SK-N-SH (cell line): ENCODE results near the gene VSTM1. TPM values are rescaled to one million over a fixed set of nuclear protein-coding genes. Genes with fewer than 3 reads are reported as not detected.

ENCODE experiments used
- CTCF ChIA-PET: fragments of 300-600, 350-600 bp; formaldehyde crosslinking; extraction: SDS; loops from one replicate; lab custom pipeline; 2021; lab: Yijun Ruan, JAX
- POLR2A ChIA-PET: fragments of 350-600 bp; sonication (Branson Sonifier 250); formaldehyde crosslinking; extraction: SDS; loops from one replicate; lab custom pipeline; 2020; ENCODE audit warnings: antibody characterized with exemption, inconsistent platforms; lab: Yijun Ruan, JAX
- DNase-seq: peaks from one replicate; pipeline ENCODE4 v3.0.0; 2012
- H2AFZ ChIP-seq: fragments of 200-600 bp; sonication (generic); 2 replicates; pipeline ENCODE4 v1.8.1; 2016; ENCODE audit warnings: antibody characterized with exemption, mild to moderate bottlenecking, low read depth
- H3F3A ChIP-seq: fragments of 200-600 bp; sonication (generic); replicated peaks from 2 replicates; pipeline ENCODE3; 2016; ENCODE audit warnings: antibody characterized with exemption, mild to moderate bottlenecking; ENCODE audit not compliant: insufficient read depth
- H3K27ac ChIP-seq, 2 experiments: fragments of 200-500 bp in 1 of 2; fragments of 200-600 bp in 1 of 2; sonication (Bioruptor generic) in 1 of 2; sonication (generic), shearing (Covaris generic) in 1 of 2; 2 replicates each; pipeline versions ENCODE4 v1.5.1 to v1.6.1; 2014 to 2016; ENCODE audit warnings: low read depth in 2 of 2, inconsistent platforms in 1 of 2, low read length in 1 of 2, mild to moderate bottlenecking in 1 of 2, mixed read lengths in 1 of 2
- H3K27me3 ChIP-seq: fragments of 200-600 bp; sonication (generic), shearing (Covaris generic); 2 replicates; pipeline ENCODE4 v1.6.1; 2016; ENCODE audit warnings: mixed run types; ENCODE audit not compliant: insufficient read depth
- H3K36me3 ChIP-seq, 2 experiments: fragments of 200-500 bp in 1 of 2; fragments of 200-600 bp in 1 of 2; sonication (Bioruptor generic) in 1 of 2; sonication (generic) in 1 of 2; replicated peaks in 1 of 2; 2 replicates each; pipeline versions ENCODE3 to v1.5.1; 2014 to 2016; ENCODE audit warnings: low read length in 1 of 2, mild to moderate bottlenecking in 1 of 2; ENCODE audit not compliant: insufficient read depth in 2 of 2, control insufficient read depth in 1 of 2
- H3K4me1 ChIP-seq, 2 experiments: fragments of 200-500 bp in 1 of 2; fragments of 200-600 bp in 1 of 2; sonication (Bioruptor generic) in 1 of 2; sonication (generic), shearing (Covaris generic) in 1 of 2; 2 replicates each; pipeline versions ENCODE4 v1.5.1 to v1.6.1; 2014 to 2016; ENCODE audit warnings: low read depth in 1 of 2, low read length in 1 of 2, mixed run types in 1 of 2; ENCODE audit not compliant: insufficient read depth in 2 of 2, control insufficient read depth in 1 of 2
- H3K4me2 ChIP-seq: fragments of 200-600 bp; sonication (generic), shearing (Covaris generic); 2 replicates; pipeline ENCODE4 v1.6.1; 2017; ENCODE audit warnings: mixed run types
- H3K4me3 ChIP-seq, 2 experiments: fragments of 200-500 bp in 1 of 2; fragments of 200-600 bp in 1 of 2; sonication (Bioruptor generic) in 1 of 2; sonication (generic), shearing (Covaris generic) in 1 of 2; 2 replicates each; pipeline versions ENCODE4 v1.5.1 to v1.8.1; 2014 to 2016; ENCODE audit warnings: low read depth in 2 of 2, inconsistent platforms in 1 of 2, low read length in 1 of 2, mild to moderate bottlenecking in 1 of 2, mixed read lengths in 1 of 2, moderate library complexity in 1 of 2
- H3K79me2 ChIP-seq: fragments of 200-600 bp; sonication (generic); 2 replicates; pipeline ENCODE4 v1.8.1; 2017; ENCODE audit warnings: mild to moderate bottlenecking; ENCODE audit not compliant: insufficient read depth
- H3K9ac ChIP-seq: fragments of 200-600 bp; sonication (generic); 2 replicates; pipeline ENCODE4 v1.6.1; 2017; ENCODE audit warnings: mixed run types
- H3K9me2 ChIP-seq: fragments of 200-600 bp; sonication (generic); 2 replicates; pipeline ENCODE4 v1.6.1; 2017; ENCODE audit warnings: mixed run types
- H3K9me3 ChIP-seq: fragments of 200-600 bp; sonication (generic); 2 replicates; pipeline ENCODE4 v1.6.1; 2017; ENCODE audit warnings: mixed run types, mild to moderate bottlenecking, moderate library complexity
- H4K20me1 ChIP-seq: fragments of 200-600 bp; sonication (generic); 2 replicates; pipeline ENCODE4 v1.6.1; 2017; ENCODE audit warnings: mild to moderate bottlenecking, mixed run types; ENCODE audit not compliant: insufficient read depth
- EP300 ChIP-seq, 2 experiments: IDR thresholded peaks; 2 replicates each; pipeline versions ENCODE4 v1.4.0 to v1.6.1; 2012; ENCODE audit warnings: borderline replicate concordance in 1 of 2, low read depth in 1 of 2, low read length in 1 of 2
- EZH2phosphoT487 ChIP-seq: fragments of 200-600 bp; sonication (generic); IDR thresholded peaks from 2 replicates; pipeline ENCODE4 v1.6.1; 2017; ENCODE audit warnings: low read depth, mixed run types, mild to moderate bottlenecking, antibody characterized with exemption, moderate library complexity, borderline replicate concordance
- FOSL2 ChIP-seq: IDR thresholded peaks from 2 replicates; pipeline ENCODE4 v1.4.0; 2012; ENCODE audit warnings: low read depth, mild to moderate bottlenecking, moderate library complexity, borderline replicate concordance
- FOXJ3 ChIP-seq: sonication (generic); formaldehyde crosslinking; IDR thresholded peaks from 2 replicates; pipeline ENCODE4 v1.5.1; 2020; ENCODE audit warnings: mild to moderate bottlenecking, missing genetic modification reagents
- FOXM1 ChIP-seq: IDR thresholded peaks from 2 replicates; pipeline ENCODE4 v1.4.0; 2012; ENCODE audit warnings: low read depth, mild to moderate bottlenecking
- GABPA ChIP-seq: IDR thresholded peaks from 2 replicates; pipeline ENCODE4 v1.4.0; 2012; ENCODE audit warnings: low read depth, mild to moderate bottlenecking
- JUND ChIP-seq: IDR thresholded peaks from 2 replicates; pipeline ENCODE4 v1.4.0; 2012
- MXI1 ChIP-seq: IDR thresholded peaks from 2 replicates; pipeline ENCODE4 v1.6.1; 2012; ENCODE audit warnings: mild to moderate bottlenecking, low read depth, low read length, improper control_type of control experiment
- NRF1 ChIP-seq: IDR thresholded peaks from 2 replicates; pipeline ENCODE4 v1.6.1; 2012; ENCODE audit warnings: low read depth, mild to moderate bottlenecking, low read length
- POLR2AphosphoS5 ChIP-seq: IDR thresholded peaks from 2 replicates; pipeline ENCODE4 v1.6.1; 2012; ENCODE audit warnings: low read depth, low read length
- RAD21 ChIP-seq: IDR thresholded peaks from 2 replicates; pipeline ENCODE4 v1.6.1; 2012; ENCODE audit warnings: mild to moderate bottlenecking, low read length
- RCOR1 ChIP-seq: fragments of 150-350 bp; IDR thresholded peaks from 2 replicates; pipeline ENCODE4 v1.6.1; 2017; ENCODE audit warnings: antibody characterized with exemption, low read length
- RXRA ChIP-seq: IDR thresholded peaks from 2 replicates; pipeline ENCODE4 v1.4.0; 2012; ENCODE audit warnings: low read depth, mild to moderate bottlenecking, borderline replicate concordance
- TAF1 ChIP-seq: IDR thresholded peaks from 2 replicates; pipeline ENCODE4 v1.6.1; 2012; ENCODE audit warnings: low read depth, mild to moderate bottlenecking, low read length, moderate library complexity, borderline replicate concordance
- TCF12 ChIP-seq: IDR thresholded peaks from 2 replicates; pipeline ENCODE4 v1.4.0; 2012
- YY1 ChIP-seq: IDR thresholded peaks from 2 replicates; pipeline ENCODE4 v1.4.0; 2012; ENCODE audit warnings: low read depth, mild to moderate bottlenecking
- WGBS: methylation state at CpG from one replicate; pipeline ENCODE4 v1.1.6; 2017; ENCODE audit warnings: low lambda C conversion rate; 5-methylcytosine and 5-hydroxymethylcytosine counted together
- polyA plus RNA-seq, 3 experiments: library from polyadenylated mRNA; depleted of rRNA; stranded (reverse); fragments of >200 nt; gene quantifications; 2 replicates each; pipeline ENCODE4 v1.2.3, GENCODE V29; 2012
- TF ChIP-seq, protein P1 (sequence below): IDR thresholded peaks from 2 replicates; pipeline ENCODE4 v1.4.0; 2012; ENCODE audit warnings: low read depth
- TF ChIP-seq, protein P2 (sequence below): fragments of 150-350 bp; IDR thresholded peaks from 2 replicates; pipeline ENCODE4 v1.6.1; 2016; ENCODE audit warnings: mild to moderate bottlenecking, low read depth, low read length
- TF ChIP-seq, protein P3 (sequence below): IDR thresholded peaks from 2 replicates; pipeline ENCODE4; 2012
- TF ChIP-seq, protein P4 (sequence below): fragments of 200-600 bp; sonication (generic); IDR thresholded peaks from 2 replicates; pipeline ENCODE4 v1.6.1; 2017; ENCODE audit warnings: antibody characterized with exemption, mild to moderate bottlenecking, moderate library complexity

VSTM1 gene
- polyA plus RNA-seq, 1 of the 3 experiments (the other 2 are of a cell fraction) = 0.10 TPM

DNA sequence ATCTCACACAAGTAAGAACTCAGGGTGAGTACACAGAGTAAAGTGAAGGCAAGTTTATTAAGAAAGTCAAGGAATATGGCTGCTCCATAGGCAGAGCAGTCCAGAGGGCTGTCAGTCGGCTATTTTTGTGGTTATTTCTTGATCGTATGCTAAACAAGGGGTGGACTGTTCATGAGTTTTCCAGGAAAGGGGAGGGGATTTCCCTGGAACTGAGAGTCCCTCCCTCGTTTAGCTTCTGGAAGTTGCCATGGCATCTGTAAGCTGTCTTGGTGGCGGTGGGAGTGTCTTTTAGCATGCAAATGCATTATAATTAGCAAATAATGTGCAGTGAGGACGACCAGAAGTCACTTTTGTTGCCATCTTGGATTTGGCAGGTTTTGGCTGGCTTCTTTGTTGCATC, 5.8 kb upstream of the VSTM1 start:
- Histone ChIP-seq H3K36me3 (no peaks in the 10 kb centered on the region), H3K4me3 (no peak overlapping the region), H2AFZ (no peak overlapping the region), H3K4me2 (no peak overlapping the region), H3F3A (no peaks in the 10 kb centered on the region), H3K79me2 (no peaks in the 10 kb centered on the region), H3K9me3 (no peaks in the 10 kb centered on the region), H3K9ac (no peak overlapping the region), H4K20me1 (no peaks in the 10 kb centered on the region), H3K27me3 (peaks cover 61% of the 10 kb centered on the region; the same call in 1 of the 2 replicates), H3K4me1 (no peaks in the 10 kb centered on the region), H3K9me2 (no peaks in the 10 kb centered on the region), H3K27ac (no peak overlapping the region)
- no peak for DNase-seq
- 4% methylated on average over 5 of the region's 5 CpGs for WGBS
- TF ChIP-seq, protein P1, sequence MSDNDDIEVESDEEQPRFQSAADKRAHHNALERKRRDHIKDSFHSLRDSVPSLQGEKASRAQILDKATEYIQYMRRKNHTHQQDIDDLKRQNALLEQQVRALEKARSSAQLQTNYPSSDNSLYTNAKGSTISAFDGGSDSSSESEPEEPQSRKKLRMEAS = no peak
- TF ChIP-seq, protein P2, sequence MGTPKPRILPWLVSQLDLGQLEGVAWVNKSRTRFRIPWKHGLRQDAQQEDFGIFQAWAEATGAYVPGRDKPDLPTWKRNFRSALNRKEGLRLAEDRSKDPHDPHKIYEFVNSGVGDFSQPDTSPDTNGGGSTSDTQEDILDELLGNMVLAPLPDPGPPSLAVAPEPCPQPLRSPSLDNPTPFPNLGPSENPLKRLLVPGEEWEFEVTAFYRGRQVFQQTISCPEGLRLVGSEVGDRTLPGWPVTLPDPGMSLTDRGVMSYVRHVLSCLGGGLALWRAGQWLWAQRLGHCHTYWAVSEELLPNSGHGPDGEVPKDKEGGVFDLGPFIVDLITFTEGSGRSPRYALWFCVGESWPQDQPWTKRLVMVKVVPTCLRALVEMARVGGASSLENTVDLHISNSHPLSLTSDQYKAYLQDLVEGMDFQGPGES = no peak
- TF ChIP-seq EP300 (IDR thresholded peaks at IDR 0.05; ENCODE audit: borderline replicate concordance in 1 of 2, low read depth in 1 of 2, low read length in 1 of 2) = no peak
- no peak for TF ChIP-seq FOXM1
- no peak for TF ChIP-seq POLR2AphosphoS5
- TF ChIP-seq, protein P3, sequence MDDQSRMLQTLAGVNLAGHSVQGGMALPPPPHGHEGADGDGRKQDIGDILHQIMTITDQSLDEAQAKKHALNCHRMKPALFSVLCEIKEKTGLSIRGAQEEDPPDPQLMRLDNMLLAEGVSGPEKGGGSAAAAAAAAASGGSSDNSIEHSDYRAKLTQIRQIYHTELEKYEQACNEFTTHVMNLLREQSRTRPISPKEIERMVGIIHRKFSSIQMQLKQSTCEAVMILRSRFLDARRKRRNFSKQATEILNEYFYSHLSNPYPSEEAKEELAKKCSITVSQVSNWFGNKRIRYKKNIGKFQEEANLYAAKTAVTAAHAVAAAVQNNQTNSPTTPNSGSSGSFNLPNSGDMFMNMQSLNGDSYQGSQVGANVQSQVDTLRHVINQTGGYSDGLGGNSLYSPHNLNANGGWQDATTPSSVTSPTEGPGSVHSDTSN = no peak
- TF ChIP-seq TAF1 = no peak
- no peak for TF ChIP-seq FOSL2
- ChIA-PET POLR2A (interaction anchor here (0.9 kb wide), 1 partner anchor 11 kb away, joined by 3 read pairs; no protein-coding TSS in a partner anchor), CTCF (no interaction called here)

DNA sequence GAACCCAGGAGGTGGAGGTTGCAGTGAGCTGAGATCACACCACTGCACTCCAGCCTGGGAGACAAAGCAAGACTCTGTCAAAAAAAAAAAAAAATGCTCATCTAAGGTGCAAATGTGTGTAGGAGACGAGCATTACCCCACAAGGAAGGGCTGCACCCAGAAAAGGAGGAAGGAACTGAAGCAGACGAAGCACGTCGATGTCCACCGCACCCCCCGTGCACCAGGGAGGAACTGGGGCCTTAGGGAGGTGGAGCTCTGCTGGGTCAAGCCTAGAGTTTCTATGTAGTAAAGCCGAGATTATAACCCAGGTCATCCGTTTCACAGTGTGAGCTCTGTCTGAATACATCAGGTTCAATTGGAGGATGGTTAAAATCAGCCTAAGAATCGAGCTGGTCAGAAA, 1.1 kb downstream of the VSTM1 start:
- H3K27me3 ChIP-seq = peaks cover 78% of the 10 kb centered on the region
- H3K4me3 ChIP-seq = no peak overlapping the region
- H2AFZ ChIP-seq = no peak overlapping the region
- no peak overlapping the region for H3K27ac ChIP-seq
- 23% methylated on average over 9 of the region's 9 CpGs for WGBS
- H3F3A ChIP-seq = no peaks in the 10 kb centered on the region
- H3K9me3 ChIP-seq = no peaks in the 10 kb centered on the region
- H3K4me2 ChIP-seq = no peak overlapping the region
- H3K79me2 ChIP-seq = no peaks in the 10 kb centered on the region
- CTCF ChIA-PET = interaction anchor here (1.2 kb wide), 2 partner anchors 31 to 32 kb away, joined by 3 to 4 read pairs; no protein-coding TSS in a partner anchor
- POLR2A ChIA-PET = no interaction called here
- no peak overlapping the region for H3K9ac ChIP-seq
- no peaks in the 10 kb centered on the region for H3K9me2 ChIP-seq
- H3K36me3 ChIP-seq = no peaks in the 10 kb centered on the region
- no peak for DNase-seq
- no peaks in the 10 kb centered on the region for H3K4me1 ChIP-seq
- H4K20me1 ChIP-seq = no peaks in the 10 kb centered on the region
- TF ChIP-seq FOSL2 = no peak
- no peak for TF ChIP-seq NRF1
- no peak for TF ChIP-seq JUND
- TF ChIP-seq MXI1 = no peak
- TF ChIP-seq GABPA = no peak
- TF ChIP-seq, protein P4, sequence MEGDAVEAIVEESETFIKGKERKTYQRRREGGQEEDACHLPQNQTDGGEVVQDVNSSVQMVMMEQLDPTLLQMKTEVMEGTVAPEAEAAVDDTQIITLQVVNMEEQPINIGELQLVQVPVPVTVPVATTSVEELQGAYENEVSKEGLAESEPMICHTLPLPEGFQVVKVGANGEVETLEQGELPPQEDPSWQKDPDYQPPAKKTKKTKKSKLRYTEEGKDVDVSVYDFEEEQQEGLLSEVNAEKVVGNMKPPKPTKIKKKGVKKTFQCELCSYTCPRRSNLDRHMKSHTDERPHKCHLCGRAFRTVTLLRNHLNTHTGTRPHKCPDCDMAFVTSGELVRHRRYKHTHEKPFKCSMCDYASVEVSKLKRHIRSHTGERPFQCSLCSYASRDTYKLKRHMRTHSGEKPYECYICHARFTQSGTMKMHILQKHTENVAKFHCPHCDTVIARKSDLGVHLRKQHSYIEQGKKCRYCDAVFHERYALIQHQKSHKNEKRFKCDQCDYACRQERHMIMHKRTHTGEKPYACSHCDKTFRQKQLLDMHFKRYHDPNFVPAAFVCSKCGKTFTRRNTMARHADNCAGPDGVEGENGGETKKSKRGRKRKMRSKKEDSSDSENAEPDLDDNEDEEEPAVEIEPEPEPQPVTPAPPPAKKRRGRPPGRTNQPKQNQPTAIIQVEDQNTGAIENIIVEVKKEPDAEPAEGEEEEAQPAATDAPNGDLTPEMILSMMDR = no peak
- TF ChIP-seq FOXJ3 (CRISPR knock-in tag) = no peak
- TF ChIP-seq, protein P2 = no peak
- no peak for TF ChIP-seq RCOR1
- TF ChIP-seq EZH2phosphoT487 = no peak
- no peak for TF ChIP-seq POLR2AphosphoS5
- TF ChIP-seq, protein P1 = no peak
- no peak for TF ChIP-seq RXRA
- TF ChIP-seq TAF1 = no peak
- no peak for TF ChIP-seq RAD21
- TF ChIP-seq YY1 = no peak
- TF ChIP-seq, protein P3 = no peak
- no peak for TF ChIP-seq TCF12
- TF ChIP-seq FOXM1 = no peak
